Cardiac muscle cell (in vitro differentiated cells and primary cell): Measurements from ENCODE around the gene RIMBP2. TPM values are rescaled to one million over a fixed set of nuclear protein-coding genes. Genes with fewer than 3 reads are reported as not detected.

ENCODE experiments used
- DNase-seq, 2 donors: peaks; one replicate each; pipeline versions ENCODE4 v3.0.0 to v3.0.0-alpha.2; 2010 to 2017; ENCODE audit warnings: low read depth in 1 of 2, low spot score in 1 of 2
- H3K27ac ChIP-seq: fragments of 200-600 bp; sonication (generic); 2 replicates; pipeline ENCODE4 v1.5.1; 2016
- H3K27me3 ChIP-seq: fragments of 200-600 bp; sonication (generic); 2 replicates; pipeline ENCODE4 v1.6.0; 2016; ENCODE audit warnings: control low read depth
- H3K36me3 ChIP-seq: fragments of 200-600 bp; sonication (generic); 2 replicates; pipeline ENCODE4 v1.5.1; 2016; ENCODE audit warnings: control low read depth
- H3K4me1 ChIP-seq: fragments of 200-600 bp; sonication (generic); 2 replicates; pipeline ENCODE4 v1.8.1; 2017; ENCODE audit warnings: low read depth, mild to moderate bottlenecking, mixed run types
- H3K4me3 ChIP-seq: fragments of 200-600 bp; sonication (generic); 2 replicates; pipeline ENCODE4 v1.5.1; 2016; ENCODE audit warnings: mild to moderate bottlenecking
- H3K9me3 ChIP-seq: fragments of 200-600 bp; sonication (generic); 2 replicates; pipeline ENCODE4 v1.5.1; 2017; ENCODE audit warnings: low read depth, mild to moderate bottlenecking, control low read depth
- polyA plus RNA-seq: library from polyadenylated mRNA; unstranded; fragments of >200 nt; fragmentation: Nextera tagmentation; extraction: Ambion mirVana; gene quantifications from 2 replicates; pipeline ENCODE4 v1.2.1, GENCODE V29; 2016
- total RNA-seq: library from RNA; depleted of rRNA; stranded (reverse); fragments of >200 nt; gene quantifications from 2 replicates; pipeline ENCODE4 v1.2.3, GENCODE V29; 2016
- TF ChIP-seq, protein P1 (sequence below): IDR thresholded peaks from 2 replicates; pipeline ENCODE4 v1.5.1; 2012; ENCODE audit warnings: low read depth, mild to moderate bottlenecking, low read length

Gene RIMBP2
- total and polyA plus RNA-seq, 2 experiments from 2014 or later = 2.6 to 10.5 TPM

DNA sequence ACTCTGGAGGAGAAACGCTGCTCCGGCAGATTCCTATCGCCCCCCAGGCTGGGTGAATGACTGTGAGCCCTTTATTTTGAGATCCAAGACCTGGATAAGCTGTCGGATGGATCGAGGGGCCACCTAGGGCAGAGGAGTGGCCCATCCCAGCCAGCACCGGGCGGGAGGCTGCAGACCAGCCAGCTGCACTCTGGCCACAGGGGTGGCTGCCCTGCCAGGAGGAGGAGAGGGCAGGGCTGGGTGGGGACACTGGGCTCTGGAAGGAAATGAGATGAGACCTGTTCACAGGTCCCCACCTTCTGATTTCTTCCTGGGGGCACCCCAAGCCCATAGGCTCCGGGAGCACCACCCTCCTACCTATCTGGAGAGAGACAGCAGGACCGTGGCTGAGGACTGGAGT lies 238.4 kb downstream of the RIMBP2 start:
- Histone ChIP-seq H3K9me3 (no peaks in the 10 kb centered on the region), H3K27me3 (no peaks in the 10 kb centered on the region), H3K27ac (no peak overlapping the region), H3K4me3 (no peak overlapping the region), H3K4me1 (no peaks in the 10 kb centered on the region), H3K36me3 (no peaks in the 10 kb centered on the region)
- DNase-seq = no peak
- TF ChIP-seq, protein P1, sequence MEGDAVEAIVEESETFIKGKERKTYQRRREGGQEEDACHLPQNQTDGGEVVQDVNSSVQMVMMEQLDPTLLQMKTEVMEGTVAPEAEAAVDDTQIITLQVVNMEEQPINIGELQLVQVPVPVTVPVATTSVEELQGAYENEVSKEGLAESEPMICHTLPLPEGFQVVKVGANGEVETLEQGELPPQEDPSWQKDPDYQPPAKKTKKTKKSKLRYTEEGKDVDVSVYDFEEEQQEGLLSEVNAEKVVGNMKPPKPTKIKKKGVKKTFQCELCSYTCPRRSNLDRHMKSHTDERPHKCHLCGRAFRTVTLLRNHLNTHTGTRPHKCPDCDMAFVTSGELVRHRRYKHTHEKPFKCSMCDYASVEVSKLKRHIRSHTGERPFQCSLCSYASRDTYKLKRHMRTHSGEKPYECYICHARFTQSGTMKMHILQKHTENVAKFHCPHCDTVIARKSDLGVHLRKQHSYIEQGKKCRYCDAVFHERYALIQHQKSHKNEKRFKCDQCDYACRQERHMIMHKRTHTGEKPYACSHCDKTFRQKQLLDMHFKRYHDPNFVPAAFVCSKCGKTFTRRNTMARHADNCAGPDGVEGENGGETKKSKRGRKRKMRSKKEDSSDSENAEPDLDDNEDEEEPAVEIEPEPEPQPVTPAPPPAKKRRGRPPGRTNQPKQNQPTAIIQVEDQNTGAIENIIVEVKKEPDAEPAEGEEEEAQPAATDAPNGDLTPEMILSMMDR = no peak

DNA sequence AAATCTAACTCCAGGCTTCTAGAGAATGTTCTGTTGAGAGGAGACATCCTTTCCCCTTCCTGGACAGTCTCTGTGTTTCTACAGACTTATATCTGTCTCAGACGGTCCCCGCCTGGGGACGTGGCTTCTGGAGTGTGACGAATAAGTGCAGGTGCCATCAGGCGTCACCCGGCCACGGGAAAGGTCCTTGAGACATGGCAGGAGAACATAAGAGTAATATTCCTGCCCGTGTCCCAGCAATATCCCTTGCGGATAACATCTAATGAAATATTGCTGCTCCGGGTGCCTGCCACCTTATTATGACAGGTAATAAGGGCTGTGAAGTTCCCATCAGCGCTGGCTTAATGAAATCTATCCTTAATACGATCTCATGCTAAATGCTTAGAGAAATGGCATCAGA lies 238.8 kb downstream of the RIMBP2 start:
- TF ChIP-seq, protein P1 = no peak
- H3K4me1 ChIP-seq = no peaks in the 10 kb centered on the region
- H3K27ac ChIP-seq = no peak overlapping the region
- H3K9me3 ChIP-seq = no peaks in the 10 kb centered on the region
- H3K4me3 ChIP-seq = no peak overlapping the region
- no peak for DNase-seq
- no peaks in the 10 kb centered on the region for H3K27me3 ChIP-seq
- H3K36me3 ChIP-seq = no peaks in the 10 kb centered on the region

- Histone ChIP-seq H3K27ac (no peak overlapping the region), H3K9me3 (no peaks in the 10 kb centered on the region), H3K36me3 (no peaks in the 10 kb centered on the region), H3K4me1 (no peaks in the 10 kb centered on the region), H3K27me3 (no peaks in the 10 kb centered on the region), H3K4me3 (no peak overlapping the region)
- DNase-seq = peak in 1 of 2 donors; percentile 27
- TF ChIP-seq, protein P1 = no peak
Measured at GRCh38 chr12:130476451-130477135, 239.5 kb downstream of the RIMBP2 start.

DNA sequence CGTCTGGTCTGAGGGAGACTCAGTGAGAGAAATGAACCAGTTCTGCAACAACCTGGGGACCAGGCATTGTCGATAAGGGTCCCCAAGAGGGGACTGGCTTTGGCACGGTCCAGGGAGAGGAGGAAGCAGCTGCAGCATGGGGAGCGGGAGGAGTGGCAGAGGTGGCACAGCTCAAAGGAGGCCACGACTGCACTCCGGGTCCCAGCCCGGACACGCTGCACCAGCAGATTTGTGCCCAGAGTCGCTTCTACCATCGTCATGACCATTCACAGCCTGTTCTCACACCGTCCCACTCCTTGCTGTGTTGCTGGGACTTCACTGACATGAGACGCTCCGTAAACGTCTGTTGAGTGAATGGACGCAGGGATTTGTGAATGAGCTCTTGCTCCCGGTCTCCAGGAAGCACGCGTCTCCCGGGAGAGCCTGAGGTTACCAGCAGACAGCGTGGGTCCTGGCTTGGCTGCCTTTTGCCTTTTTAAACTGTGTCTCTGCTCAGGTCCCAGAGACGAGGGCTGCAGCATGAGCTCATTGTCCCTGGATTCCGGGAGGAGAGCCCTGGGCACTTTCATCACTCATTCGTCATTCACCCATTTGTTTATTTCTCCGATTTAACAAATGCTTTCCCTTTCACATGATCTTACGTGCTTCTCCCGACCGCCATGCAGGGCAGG lies 241.4 kb downstream of the RIMBP2 start:
- Histone ChIP-seq H3K27ac (no peak overlapping the region), H3K4me3 (no peak overlapping the region), H3K9me3 (no peaks in the 10 kb centered on the region), H3K27me3 (no peaks in the 10 kb centered on the region), H3K36me3 (no peaks in the 10 kb centered on the region), H3K4me1 (no peaks in the 10 kb centered on the region)
- TF ChIP-seq, protein P1 = no peak
- no peak for DNase-seq

DNA sequence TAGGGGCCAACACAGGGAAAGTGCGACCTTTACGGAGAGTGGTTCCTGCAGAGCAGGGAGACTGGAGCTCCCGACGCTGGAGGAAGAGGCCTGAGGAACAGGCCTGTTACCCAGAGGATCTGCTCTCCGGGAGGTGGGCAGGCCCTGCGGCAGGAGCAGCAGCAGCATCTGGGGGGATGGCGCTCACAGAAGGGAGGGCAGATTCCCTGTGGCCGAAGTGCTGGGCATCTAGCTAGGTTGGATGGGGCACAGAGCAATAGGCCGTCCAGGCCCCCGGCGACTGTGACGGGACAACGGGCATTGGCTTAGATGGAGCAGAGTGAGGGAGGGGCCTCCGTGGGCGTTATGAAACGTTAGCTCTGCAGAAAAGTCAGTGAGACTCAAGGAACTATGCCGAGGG lies 242.8 kb downstream of the RIMBP2 start:
- no peak overlapping the region for H3K4me3 ChIP-seq
- DNase-seq = no peak
- H3K9me3 ChIP-seq = no peaks in the 10 kb centered on the region
- H3K27me3 ChIP-seq = no peaks in the 10 kb centered on the region
- TF ChIP-seq, protein P1 = no peak
- no peaks in the 10 kb centered on the region for H3K4me1 ChIP-seq
- H3K36me3 ChIP-seq = no peaks in the 10 kb centered on the region
- H3K27ac ChIP-seq = no peak overlapping the region
